Fibroblast of peridontal ligament (primary cell): ENCODE results near the gene HSPA4.
"Not testable (repeated sequence)": the region's sequence is repeated elsewhere in the genome, so short reads cannot be mapped to it uniquely, and the experiment has no call there.

Experiments used
- DNase-seq: peaks from one replicate; pipeline ENCODE4 v3.0.0-alpha.2; 2010; ENCODE audit errors: extremely low read depth

HSPA4 gene

DNA sequence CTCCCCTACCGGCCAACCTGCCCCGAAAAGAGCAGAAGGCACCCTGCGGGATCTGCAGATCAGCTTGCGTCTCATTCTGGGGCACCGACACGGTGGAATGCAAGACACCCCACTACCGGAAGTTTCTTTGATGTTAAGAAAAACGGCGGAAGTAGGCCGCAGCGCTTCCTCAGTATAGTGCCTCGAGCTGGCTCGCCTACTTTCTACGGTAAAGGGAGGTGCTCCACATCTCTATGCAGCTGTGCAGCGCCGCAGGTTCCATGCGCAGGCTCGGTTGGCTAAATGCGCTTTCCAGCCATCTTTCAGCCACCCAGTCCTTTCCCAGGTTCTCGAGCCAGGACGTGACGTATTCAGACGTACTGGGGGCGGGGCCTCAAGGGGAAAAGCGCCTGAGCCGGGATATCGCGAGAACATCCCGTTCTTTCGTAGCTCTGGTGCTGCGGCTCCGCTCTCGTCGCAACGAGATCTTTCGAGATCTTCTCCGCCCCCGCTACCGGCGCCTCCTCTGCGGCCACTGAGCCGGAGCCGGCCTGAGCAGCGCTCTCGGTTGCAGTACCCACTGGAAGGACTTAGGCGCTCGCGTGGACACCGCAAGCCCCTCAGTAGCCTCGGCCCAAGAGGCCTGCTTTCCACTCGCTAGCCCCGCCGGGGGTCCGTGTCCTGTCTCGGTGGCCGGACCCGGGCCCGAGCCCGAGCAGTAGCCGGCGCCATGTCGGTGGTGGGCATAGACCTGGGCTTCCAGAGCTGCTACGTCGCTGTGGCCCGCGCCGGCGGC, at the start of gene HSPA4:
TSS of gene HSPA4 (plus strand) at position 472 of the 775 bp plus-strand sequence. CDS start at position 710, 238 bp downstream.
- peak; percentile 99 for DNase-seq

GRCh38 chr5:133006653-133007052, 45.2 kb upstream of the HSPA4 start:
- no peak for DNase-seq

DNA sequence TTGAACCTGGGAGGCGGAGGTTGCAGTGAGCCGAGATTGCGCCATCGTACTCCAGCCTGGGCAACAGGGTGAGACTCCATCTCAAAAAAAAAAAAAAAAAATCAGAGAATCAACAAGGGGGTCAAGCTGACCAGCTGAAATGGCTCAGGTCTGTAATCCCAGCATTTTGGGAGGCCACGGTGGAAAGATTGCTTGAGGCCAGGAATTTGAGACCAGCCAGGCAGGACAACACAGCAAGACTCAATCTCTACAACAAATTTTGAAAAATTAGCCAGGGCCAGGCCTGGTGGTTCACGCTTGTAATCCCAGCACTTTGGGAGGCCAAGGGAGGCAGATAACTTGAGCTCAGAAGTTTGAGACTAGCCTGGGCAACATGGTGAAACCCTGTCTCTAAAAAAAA, 43.4 kb upstream of the HSPA4 start:
- DNase-seq, result not testable (repeated sequence)

GRCh38 chr5:133015466-133015865, 36.3 kb upstream of the HSPA4 start:
- DNase-seq, result peak; percentile 62

DNA sequence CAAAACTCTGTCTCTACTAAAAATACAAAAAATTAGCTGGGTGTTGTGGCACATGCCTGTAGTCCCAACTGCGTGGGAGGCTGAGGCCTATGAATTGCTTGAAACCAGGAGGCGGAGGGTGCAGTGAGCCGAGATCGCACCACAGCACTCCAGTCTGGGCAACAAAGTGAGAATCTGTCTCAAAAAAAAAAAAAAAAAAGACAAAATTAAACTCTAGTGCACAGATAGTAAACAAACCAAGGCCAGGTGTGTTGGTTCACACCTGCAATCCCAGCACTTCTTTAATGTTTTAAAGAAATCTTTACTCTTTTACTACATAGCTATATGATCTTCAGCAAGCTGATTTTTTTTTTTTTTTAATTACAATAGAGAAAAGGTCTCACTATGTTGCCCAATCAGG, 33.8 kb upstream of the HSPA4 start:
- DNase-seq, result no peak

- DNase-seq, result not testable (repeated sequence)
These were observed 32.3 kb upstream of the HSPA4 start for GRCh38 chr5:133019471-133019870.

DNA sequence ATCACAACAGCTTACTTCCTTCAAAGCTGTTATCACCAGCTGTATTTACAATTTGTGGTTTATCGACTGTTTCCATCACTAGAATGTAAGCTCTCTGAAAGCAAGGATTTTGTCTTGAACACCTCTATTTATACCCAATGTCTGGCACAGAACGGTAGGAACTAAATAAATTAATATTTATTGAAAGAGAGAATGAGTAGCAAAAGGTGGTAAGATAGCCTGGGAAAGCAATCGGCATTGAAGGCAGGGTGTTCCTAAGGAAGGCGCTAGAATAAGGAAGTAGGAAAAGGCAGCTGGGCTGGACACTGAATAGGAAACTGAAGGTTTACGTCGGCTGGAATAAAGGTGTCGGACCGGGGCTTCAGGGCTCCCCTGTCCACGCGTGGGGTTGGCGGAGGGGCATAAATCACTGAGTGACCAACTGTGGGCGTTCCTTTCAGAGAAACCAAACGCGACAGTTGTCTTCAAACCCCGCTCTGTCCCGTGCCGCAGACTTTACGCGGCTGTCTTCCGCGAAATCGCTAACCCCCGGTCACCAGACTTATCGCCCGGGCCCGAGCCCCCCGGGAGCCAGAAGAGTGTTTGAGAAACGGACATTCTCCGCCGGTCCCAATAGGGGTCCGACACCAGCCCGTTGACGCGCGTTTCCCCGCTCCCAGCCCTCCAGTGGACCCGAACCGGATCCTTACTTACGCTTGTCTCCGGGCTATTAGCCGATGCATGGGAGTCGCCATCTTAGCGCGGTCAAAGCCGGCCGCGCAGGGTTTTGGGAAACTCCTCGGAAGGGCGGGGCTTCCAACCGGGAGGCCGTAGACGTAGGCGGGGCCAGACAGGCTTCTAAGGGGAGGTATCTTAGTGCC, 25.8 kb upstream of the HSPA4 start, which contains the start of gene ZCCHC10:
TSS of gene ZCCHC10 (minus strand) at position 746 of the 860 bp plus-strand sequence. CDS start at position 734, 12 bp downstream.
- DNase-seq, result peak; percentile 90

DNA sequence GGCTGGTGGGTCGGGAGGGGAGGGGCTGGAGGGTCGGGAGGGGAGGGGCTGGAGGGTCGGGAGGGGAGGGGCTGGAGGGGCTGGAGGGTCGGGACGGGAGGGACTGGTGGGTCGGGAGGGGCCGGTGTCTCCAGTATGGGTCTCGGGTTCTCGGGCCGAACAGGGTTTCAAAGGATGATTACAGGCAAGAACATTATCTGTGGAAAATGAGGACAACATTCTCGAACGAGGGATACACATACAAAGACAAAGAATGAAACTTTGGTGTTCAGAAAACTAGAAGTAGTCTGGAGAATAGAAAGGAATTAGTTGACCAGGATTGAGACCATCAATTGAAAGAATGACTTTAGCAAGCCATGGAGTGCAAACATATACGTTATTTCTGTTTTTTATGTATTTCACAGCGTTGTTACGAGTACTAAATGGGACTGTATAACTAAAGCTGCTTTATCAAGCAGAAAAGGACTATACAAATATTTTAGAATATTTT, 25.1 kb upstream of the HSPA4 start:
- DNase-seq, result no peak

- no peak for DNase-seq
These were observed 22.4 kb upstream of the HSPA4 start for GRCh38 chr5:133029416-133029815.

DNA sequence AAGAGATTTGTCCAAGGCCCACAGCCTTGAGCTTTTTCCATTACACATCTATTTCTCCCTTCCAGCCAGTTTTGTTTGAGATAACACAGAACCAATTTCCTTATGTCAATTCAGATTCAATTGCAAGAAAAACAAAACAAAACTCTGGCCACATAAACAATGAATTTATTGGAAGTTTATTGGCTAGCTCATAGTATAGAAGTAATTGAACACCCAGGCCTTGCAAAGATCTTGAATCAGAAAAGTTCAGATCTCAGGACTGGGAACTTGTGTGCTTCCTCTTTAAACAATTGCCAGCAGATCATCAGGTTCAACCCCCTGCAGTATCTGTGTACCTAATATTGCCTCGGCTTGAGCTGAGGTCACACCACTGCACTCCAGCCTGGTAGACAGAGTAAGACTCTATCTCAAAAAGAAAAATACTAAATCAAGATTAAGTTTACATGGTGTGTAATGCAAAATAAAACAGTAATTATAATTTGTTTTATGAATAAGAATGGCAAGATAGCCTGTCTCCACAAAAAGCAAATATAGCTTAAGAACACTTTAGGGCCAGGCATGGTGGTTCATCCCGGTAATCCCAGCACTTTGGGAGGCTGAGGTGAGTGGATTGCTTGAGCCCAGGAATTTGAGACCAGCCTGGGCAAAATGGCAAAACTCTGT, 21.3 kb upstream of the HSPA4 start:
- DNase-seq, result no peak

DNA sequence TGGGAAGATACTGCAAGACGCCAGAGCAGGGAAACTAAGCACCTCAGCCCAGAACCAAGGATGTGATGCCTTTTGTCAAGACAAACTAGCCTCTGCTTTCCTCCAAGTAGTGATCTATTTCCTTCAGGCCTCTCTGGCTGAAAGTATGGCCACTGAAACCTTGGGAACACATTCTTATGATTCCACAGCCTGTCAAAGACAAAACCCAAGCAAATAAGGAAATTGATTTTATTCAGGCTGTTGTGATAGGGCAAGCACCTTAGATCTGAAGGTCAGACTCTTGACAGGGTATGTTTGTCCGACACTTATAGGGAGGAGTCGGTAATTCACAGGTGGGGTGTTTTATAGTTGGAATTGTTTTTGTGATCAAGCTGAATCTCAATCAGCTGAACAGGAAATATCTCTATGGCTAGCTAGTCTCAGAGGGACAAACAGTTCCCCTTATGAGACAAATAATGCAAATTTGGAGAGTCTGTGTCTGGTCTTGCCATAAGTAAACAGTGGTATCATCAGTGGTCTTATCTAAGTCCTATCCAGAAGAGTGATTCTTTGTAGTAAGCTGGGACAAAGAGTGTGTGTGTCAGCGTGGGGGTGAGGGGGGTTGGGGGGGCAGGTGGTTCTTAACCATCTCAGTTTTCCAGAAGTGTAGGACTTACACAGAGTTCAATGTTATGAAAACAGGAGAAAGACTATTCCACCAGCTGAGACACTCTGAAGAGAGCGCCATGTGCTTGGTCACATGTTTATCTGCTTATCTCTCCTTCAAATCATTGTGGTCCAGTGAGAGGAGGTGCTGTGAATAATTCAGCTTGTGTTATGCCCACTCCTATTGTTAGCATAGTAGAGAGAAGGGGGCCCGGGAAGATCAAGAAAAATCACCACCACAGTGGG, 18.7 kb upstream of the HSPA4 start:
- no peak for DNase-seq

- no peak for DNase-seq
These were observed 17.7 kb upstream of the HSPA4 start for GRCh38 chr5:133034064-133034463.

DNA sequence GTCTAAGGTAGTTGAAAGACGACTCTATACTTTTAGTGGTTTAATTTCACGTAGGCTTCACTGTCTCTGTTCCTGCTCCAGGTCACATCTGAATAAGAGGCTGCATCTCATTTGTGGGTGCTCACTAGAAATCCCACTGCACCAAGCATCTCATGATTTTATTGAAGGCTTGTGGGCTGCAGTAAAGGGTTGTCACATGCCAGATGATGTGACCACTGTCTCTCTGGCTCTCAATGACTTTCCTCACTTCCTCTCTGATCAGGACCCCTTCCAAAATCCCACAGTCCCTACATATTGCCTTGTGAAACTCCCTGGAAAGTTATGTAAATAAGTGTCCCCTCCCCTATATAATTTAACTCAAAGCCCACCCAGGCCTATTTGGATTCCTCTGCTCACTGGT, 16.6 kb upstream of the HSPA4 start:
- DNase-seq, result no peak

DNA sequence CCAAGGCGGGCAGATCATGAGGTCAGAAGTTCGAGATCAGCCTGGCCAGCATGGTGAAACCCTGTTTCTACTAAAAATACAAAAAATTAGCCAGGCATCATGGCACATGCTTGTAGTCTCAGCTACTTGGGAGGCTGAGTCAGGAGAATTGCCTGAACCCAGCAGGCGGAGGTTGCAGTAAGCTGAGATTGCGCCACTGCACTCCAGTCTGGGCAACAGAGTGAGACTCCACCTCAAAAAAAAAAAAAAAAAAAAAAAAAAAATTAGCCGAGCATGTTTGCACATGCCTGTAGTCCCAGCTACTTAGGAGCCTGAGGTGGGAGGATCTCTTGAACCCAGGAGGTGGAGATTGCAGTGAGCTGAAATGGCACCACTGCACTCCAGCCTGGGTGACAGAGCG, 15.1 kb upstream of the HSPA4 start:
- not testable (repeated sequence) for DNase-seq

DNA sequence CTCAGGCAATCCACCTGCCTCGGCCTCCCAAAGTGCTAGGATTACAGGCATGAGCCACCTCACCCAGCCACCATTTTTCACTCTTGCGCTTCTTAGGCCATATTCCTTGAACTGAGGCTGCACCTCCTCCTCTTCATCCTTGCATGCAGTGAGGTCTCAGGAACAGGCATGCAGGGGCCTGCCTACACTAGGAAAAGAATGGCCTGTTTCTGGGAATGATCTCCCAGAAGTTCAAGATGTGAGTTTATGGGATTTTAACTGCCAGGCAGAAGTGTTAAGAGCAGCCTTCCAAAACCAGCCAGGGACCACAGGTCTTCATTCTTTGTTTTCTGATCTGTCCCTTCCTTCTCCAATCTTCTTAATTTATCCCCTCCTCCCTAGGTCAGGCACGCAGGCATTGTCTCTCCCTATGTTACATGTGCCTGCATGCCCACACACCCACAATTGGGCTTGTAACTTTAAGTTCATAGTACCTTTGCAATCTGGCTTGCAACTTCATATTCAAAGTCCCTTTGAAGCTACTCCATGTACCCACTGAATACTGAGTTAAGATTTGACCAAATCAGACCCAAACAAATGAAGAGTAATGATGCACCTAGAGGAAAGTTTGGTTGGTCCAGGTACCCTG, 10.5 kb upstream of the HSPA4 start:
- no peak for DNase-seq

GRCh38 chr5:133041910-133042309, 9.9 kb upstream of the HSPA4 start:
- DNase-seq, result peak; percentile 50

DNA sequence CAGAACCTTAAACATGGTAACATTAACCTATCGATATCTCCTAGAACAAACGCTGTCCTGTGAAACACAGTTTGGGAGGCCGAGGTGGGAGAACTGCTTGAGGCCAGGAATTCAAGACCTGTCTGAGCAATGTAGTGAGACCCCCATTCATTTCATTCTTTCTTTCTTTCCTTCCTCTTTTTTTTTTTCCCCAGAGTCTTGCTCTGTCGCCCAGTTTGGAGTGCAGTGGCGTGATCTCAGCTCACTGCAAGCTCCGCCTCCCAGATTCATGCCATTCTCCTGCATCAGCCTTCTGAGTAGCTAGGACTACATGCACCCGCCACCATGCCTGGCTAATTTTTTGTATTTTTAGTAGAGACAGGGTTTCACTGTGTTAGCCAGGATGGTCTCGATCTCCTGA, 5.3 kb upstream of the HSPA4 start:
- DNase-seq, result peak; percentile 16

DNA sequence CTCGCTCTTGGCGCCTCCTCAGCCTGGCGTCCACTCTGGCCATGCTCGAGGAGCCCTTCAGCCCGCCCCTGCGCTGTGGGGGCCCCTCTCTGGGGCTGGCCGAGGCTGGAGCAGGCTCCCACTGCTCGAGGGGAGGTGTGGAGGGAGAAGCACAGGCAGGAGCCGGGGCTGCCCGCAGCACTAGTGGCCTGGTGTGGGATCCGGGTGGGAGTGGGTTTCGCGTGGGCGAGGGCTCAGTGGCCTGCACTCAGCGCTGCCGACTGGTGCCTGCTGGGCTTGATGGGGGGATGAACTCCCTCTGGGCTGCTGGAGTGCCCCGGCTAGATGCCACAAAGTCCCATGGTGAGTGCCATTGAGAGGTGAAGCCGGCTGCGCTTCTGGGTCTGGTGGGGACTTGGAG, 4.4 kb upstream of the HSPA4 start:
- no peak for DNase-seq

DNA sequence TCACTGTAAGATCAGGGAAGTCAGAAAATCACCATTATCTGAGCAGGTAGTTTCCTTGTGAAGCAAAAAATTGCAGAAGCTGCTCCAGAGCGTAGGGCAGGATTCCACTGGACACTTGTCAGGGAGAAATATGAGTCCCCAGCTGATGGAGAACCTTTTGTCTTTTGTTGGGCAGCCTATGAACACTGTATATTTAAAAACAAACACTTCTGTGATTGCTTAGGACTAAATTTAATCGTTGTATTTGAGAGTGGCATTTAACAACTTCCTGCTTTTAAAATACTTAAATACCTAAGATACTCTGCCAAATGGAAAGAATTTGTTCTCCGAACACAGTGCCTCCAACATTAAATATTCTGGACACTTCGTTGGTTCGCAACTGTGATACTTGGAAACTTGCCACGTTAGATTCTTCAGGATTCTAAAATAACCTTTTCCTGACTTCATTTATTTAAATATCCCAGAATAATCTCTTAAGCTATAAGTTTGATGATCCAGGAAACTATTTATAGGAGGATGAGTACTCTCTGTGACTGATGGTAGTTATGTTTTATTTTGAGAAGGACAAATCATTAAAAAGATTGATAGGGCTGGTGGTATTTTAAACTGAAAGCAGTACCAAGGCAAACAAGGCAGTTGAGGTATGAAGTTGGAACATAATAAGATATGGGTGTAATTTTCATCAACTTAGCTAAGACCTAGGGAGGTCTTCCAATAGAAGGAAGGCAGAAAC, 2.7 kb upstream of the HSPA4 start:
- peak; percentile 33 for DNase-seq

DNA sequence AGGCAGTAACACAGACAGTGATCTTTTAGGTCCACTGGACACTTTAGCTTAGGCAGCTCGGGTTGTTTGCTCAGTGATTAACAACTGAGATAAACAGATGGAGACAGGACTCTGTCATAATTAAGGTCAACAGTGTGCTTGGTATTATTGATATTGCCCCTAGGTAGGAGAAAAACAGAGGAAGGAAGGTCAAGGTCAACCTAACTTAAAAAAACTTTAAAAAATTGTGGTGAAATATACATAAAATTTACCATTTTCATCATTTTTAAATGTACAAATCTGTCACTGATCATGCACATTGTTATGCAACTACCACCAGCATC, 2.1 kb upstream of the HSPA4 start:
- no peak for DNase-seq
